ELR (cell line): ENCODE data around the gene LCOR.
A peak's percentile ranks its signal among the peaks of the same experiment; 100 is the strongest.

Experiments
- DNase-seq: peaks from one replicate; pipeline ENCODE4 v3.0.0-alpha.2; 2015; ENCODE audit warnings: low read depth

The LCOR gene

DNA sequence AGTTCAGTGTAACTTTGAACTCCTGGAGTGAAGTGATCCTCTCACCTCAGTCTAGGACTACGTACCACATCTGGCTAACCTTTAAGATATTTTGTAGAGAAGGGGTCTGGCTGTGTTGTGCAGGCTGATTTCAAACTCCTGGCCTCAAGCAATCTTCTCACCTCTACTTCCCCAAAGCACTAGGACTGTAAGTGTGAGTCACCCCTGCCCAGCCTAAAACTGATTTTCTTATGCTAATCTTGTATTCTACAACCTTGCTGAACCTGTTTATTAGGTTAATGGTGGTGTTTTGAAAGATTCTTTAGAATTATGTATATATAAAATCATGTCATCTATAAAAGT is 58.0 kb downstream of the LCOR start:
- peak; percentile 10 for DNase-seq

DNA sequence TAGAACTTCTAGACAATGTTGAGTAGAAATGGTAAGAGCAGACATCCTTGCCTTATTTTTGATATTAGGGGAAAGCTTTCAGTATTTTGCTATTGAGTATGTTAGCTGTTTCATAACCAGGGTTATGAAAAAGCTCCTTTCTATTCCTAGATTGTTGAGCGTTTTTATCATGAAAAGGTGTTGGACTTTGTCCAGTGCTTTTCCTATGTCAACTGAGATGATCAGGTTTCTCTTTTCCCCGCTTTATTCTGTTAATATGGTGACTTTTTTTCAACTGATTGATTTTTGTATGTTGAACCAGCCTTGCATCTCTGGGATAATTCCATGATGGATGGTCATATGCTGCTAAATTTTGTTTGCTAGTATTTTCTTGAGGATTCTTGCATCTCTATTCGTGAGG is 58.5 kb downstream of the LCOR start:
- no peak for DNase-seq

GRCh38 chr10:96891840-96892239 is 59.7 kb downstream of the LCOR start:
- DNase-seq = no peak

DNA sequence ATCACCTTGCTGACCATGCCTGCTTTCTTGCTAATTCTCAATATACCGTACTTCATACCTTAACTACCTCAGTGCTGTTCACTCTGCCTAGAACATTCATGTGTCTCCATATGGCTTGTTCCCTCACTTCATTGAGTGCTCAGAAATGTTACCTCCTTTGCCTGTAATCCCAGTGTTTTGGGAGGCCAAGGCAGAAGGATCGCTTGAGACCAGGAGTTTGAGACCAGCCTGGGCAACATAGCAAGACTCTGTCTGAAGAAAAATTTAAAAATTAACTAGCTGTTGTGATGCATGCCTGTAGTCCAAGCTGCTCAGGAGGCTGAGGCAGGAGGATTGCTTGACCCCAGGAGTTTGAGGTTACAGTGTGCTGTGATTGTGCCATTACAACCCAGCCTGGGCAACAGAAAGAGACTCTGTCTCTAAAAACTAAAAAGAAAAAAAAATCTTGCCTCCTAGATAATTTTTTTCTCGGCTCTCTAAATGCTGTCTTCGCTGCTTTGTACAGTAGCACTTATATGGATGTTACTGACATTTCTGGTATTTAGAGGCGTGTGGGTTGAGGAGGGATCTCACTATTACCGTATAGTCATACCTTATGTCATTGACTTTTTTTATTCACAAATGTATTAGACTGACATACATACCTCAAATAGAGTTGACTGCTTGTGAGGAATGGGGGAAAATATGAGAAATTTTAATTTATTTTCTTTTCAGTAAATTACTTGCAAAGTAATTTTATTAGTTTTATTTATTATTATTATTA is 63.7 kb downstream of the LCOR start:
- no peak for DNase-seq

GRCh38 chr10:96896884-96897589 is 64.9 kb downstream of the LCOR start:
- DNase-seq = peak; percentile 19

GRCh38 chr10:96902117-96902516 is 70.0 kb downstream of the LCOR start:
- no peak for DNase-seq

GRCh38 chr10:96902731-96903358 is 70.7 kb downstream of the LCOR start:
- DNase-seq = no peak

GRCh38 chr10:96904648-96905047 is 72.5 kb downstream of the LCOR start:
- no peak for DNase-seq

GRCh38 chr10:96906864-96907263 is 74.8 kb downstream of the LCOR start:
- DNase-seq = no peak

DNA sequence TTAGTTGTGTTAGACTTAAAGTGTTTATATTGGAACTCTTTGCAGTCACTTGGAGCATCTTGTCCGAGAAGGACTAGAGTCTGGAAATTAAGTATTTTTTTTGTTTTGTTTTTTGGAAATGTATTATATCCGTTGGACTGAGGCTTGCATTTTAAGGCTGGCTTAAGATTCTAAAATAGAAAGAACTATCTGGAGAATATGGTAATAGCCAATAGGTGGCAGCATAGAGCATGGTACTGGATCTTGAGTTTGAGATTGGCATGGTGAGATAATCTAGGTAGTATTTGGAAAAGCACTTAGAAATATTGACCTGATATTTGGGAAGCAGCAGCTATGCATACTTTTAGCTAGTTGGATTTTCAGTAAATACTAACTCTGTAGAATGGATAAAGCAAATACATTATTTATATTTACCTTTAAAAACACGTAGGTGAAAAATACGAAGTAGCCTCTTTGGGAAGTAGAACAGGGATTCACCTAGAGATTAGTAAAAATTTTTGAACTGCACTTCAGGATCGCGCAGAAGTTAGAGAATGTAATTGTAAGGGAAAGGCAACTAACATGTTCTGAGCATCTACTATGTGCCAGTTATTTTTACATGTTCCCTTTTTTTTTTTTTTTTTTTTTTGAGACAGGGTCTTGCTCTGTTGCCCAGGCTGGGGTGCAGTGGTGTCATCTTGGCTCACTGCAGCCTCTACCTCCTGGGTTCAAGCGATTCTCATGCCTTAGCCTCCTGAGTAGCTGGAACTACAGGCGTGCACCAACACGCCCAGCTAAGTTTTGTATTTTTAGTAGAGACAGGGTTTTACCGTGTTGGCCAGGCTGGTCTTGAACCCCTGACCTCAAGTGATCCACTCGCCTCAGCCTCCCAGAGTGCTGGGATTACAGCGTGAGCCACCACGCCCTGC is 78.6 kb downstream of the LCOR start:
- DNase-seq = peak; percentile 66

DNA sequence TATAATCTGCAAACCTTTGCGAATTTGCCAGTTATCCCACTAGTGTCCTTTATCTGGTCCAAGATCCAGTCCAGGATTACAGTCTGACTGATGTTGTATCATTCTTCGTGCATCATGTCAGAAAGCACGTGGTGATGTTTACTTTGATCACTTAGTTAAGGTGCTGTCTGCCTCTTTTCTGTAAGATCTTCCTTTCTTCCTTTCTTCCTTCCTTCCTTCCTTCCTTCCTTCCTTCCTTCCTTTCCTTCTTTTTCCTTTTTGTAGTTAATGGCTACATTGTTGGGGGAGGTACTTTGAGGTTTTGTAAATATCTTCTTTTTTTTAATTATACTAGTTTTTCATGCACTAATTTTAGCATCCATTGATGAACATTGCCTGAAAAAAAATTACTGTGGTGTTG is 80.3 kb downstream of the LCOR start:
- no peak for DNase-seq

DNA sequence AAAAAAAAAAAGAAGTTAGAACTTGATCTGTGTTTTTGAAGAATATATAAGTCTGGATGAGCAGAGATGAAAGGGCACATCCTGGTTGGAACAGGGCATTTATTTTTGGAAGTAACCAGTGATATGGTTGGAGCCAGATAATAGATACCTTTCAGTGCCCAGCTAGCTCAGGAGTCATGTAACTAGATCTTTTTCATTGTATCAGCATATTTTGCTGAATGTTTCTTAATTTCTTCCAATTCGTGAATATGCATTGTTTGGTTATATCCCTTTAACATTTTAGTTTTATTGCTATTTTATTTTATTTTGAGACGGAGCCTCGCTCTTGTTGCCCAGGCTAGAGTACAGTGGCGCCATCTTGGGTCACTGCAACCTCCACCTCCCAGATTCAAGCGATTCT is 81.8 kb downstream of the LCOR start:
- no peak for DNase-seq

DNA sequence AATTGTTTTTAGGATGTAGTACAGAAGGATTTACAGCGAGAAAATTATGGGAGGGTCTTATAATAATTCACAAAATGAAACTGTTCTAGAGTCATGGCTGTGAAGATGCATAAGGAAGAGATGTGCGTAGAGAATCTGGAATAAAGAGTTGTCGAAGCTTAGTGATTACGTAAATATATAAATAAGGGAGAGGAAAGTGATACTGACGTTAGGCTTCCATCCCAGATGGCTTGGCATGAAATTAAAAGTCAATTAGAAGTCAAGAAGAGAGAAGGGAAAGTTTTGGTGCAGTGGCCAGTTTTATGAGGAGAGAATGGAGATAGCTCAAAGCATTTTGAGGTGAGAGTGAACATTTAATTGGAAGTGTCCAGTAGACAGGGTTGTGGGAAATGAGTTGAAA is 85.5 kb downstream of the LCOR start:
- DNase-seq = no peak

GRCh38 chr10:96918214-96919002 is 86.3 kb downstream of the LCOR start:
- no peak for DNase-seq

DNA sequence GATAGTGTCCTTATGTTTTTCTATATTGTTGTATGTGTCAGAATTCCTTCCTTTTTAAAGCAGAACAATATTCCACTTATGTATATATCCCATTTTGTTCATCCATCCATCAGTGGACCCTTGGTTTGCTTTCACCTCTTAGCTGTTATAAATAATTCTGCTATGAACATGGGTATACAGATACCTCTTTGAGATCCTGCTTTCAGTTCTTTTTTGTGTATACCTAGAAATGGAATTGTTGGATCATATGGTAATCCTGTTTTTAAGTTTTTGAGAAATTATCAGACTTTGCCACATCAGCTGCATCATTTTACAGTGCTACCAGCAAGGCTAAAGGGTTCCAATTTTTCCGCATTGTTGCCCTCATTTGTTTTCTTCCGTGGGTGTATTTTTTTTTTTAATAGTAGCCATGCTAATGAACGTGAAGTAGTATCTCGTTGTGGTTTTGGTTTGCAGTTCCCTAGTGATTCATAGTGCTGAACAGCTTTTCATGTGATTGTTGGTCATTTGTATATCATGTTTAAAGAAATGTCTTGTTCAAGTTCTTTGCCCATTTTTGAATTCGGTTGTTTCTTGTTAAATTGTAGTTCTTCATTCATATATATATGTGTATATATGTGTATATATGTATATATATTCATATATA is 87.8 kb downstream of the LCOR start:
- DNase-seq = peak; percentile 34

GRCh38 chr10:96921655-96922054 is 89.6 kb downstream of the LCOR start:
- no peak for DNase-seq

GRCh38 chr10:96922978-96923948 is 91.2 kb downstream of the LCOR start:
- DNase-seq = no peak

DNA sequence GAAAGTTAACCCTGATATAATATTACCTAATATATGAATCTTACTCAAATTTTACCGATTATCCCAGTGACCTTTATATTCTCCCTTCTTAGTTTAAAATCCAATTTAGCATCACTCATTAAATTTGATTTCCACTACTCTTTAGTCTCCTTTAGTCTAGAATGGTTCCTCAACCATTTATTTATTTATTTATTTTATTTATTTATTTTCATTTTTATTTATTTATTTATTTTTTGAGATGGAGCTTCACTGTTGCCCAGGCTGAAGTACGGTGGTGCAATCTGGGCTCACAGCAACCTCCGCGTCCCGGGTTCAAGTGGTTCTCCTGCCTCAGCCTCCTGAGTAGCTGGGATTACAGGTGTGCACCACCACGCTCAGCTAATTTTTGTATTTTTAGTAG is 92.8 kb downstream of the LCOR start:
- no peak for DNase-seq

DNA sequence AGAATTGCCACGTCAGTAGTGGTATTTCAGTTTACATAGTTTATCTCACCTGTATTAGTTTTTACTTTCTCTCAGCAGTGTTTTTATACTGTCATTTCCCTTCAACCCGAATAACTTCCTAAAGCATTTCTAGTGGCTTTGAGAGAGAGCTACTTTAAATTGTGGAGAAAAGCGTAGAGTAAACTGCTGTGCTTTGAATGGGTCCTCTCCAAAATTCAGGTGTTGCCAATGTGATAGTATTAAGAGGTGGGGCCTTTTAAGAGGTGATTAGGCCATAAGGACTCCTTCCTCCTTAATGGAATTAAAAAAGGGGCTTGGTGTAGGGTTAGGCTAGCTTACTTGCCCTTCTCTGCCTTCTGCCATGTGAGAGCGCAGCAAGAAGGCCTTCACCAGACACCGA is 98.4 kb downstream of the LCOR start:
- no peak for DNase-seq

DNA sequence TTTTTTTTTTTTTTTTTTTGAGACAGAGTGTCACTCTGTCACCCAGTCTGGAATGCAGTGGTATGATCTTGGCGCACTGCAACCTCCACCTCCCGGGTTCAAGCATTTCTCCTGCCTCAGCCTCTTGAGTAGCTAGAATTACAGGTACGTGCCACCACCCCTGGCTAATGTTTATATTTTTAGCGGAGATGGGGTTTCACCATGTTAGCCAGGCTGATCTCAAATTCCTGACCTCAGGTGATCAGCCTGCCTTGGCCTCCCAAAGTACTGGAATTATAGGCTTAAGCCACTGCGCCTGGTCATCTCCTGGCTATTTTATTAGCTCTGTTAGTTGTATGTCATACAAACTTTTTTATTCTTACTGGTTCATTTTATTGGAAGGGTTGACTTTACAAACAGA is 103.0 kb downstream of the LCOR start:
- no peak for DNase-seq
